Measurements from ENCODE around the gene SOHLH1.

SOHLH1 gene

DNA sequence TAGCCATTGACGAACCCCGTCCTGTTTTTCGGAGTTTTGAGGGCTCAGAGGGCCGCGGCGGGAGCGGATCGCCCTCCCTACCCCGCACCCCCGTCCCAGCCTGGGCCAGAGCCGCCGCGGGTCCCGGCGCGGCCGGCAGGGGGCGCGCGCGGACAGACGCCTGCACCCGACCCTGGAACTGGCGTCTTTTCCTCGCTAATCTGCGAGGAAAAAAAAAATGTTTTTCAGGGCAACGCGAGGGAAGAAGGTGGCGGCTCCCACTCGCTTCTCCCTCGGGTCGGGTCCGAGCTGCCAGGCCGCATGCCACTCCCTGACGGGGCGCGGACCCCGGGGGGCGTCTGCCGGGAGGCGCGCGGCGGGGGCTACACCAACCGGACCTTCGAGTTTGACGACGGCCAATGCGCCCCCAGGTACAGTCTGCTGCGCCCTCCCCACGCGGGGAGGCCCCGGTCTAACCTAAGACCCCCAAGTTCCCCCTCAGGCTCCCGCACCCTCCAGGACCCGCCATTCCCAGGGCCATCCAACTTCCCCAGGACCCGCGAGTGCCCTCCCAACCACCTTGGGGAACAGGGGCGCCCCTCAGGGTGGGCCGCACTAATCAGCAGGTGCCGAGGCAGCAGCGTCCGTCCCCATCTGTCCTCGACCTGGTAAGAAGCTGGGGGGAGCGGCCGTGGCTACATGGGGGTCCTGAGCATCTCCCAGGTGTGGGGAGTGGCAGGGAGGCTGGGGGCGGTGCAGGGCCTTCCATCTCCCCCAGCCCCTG lies 2.9 kb upstream of the SOHLH1 start, which contains the start of gene KCNT1:
Gene KCNT1, plus strand, starts transcription at position 227 of the 763 bp plus-strand sequence. Its CDS starts 74 bp downstream, at position 301.
- DNase-seq = peak; percentile 46

GRCh38 chr9:135701067-135701958 lies 2.0 kb upstream of the SOHLH1 start:
- peak; percentile 7 for DNase-seq

GRCh38 chr9:135700525-135700924 lies 1.2 kb upstream of the SOHLH1 start:
- DNase-seq = no peak

GRCh38 chr9:135698767-135699166 lies 514 bp downstream of the SOHLH1 start:
- no peak for DNase-seq

DNA sequence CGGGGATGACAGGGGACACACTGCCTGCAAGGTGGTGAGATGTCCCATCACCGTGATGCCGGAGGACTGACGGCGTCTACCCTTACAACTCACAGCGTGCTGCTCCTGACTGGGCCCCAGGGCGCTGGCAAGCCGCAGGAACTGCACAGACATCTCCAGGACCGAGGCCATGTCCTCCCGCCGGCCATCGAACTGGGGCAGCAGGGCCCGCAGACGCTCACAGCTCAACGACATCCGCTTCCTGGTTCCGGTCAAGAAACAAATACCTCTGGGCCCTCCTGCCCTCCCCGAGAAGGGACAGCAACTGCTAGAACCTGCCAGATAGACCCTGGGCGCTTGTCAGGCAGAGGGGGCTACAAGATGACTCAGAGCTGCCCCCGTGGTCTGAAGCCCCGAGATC lies 1.0 kb downstream of the SOHLH1 start:
- no peak for DNase-seq

DNA sequence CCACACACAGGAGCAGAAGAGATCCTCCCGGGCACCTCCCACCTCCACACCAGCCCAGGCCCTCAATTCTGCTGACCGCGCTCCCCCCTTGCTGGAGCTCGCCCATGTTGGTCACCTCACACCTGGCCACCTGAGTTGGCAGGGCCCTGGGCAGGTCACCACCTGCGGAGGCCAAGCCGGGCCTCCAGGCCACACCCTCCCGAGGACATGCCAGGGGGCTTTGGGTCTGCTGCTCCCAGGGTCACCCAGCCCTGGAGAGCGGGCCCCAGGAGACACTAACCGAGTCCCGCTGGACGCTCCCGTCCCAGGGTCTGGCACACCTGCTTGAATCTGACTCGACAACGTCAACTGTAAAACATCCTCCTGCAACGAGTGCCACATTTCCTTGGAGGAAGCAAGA lies 2.1 kb downstream of the SOHLH1 start:
- DNase-seq = no peak

DNA sequence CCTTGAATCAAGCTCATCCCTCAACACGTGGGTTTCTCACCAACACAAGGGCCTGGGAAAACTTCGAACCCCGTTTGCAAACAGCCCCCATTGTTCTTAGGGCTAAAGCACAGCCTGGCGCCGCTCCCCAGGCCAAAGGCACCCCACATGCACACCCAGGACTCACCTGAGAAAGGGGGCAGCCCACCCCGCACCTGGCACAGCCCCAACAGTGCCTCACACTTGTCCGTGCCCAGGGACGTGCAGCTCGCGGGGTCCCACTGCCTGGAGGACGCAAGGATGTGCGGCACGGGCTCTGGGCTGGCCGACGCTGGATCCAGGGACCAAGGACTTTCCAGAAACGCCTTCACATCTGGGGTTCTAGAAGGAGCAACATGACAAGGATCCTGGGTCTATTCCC lies 2.8 kb downstream of the SOHLH1 start:
- no peak for DNase-seq

GRCh38 chr9:135695642-135696041 lies 3.6 kb downstream of the SOHLH1 start:
- no peak for DNase-seq

DNA sequence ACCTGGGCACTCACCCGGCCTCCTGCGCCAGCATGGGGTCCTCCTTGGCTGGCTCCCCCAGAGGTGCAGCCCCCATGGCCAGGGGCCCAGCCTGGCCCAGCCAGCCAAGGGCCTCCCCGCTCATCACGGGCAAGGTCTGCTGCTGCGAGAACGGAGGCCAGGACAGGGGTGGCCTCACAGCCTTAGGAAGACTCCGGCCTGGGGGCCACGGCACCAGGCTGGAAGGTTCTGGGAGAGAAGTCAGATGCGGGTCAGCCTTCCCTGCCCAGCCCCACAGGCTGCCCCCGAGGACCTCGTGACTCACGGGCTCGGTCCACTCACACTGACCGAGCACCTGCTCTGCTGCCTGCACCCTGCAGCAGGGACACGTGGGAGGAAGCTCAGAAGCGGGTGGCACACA lies 4.2 kb downstream of the SOHLH1 start:
- DNase-seq = no peak

- DNase-seq = no peak
Observed at GRCh38 chr9:135694414-135694813, 4.9 kb downstream of the SOHLH1 start.

GRCh38 chr9:135693771-135694170 lies 5.5 kb downstream of the SOHLH1 start:
- DNase-seq = no peak

- DNase-seq = no peak
Observed at GRCh38 chr9:135693265-135693664, 6.0 kb downstream of the SOHLH1 start.

- no peak for DNase-seq
Observed at GRCh38 chr9:135692410-135692809, 6.9 kb downstream of the SOHLH1 start.

DNA sequence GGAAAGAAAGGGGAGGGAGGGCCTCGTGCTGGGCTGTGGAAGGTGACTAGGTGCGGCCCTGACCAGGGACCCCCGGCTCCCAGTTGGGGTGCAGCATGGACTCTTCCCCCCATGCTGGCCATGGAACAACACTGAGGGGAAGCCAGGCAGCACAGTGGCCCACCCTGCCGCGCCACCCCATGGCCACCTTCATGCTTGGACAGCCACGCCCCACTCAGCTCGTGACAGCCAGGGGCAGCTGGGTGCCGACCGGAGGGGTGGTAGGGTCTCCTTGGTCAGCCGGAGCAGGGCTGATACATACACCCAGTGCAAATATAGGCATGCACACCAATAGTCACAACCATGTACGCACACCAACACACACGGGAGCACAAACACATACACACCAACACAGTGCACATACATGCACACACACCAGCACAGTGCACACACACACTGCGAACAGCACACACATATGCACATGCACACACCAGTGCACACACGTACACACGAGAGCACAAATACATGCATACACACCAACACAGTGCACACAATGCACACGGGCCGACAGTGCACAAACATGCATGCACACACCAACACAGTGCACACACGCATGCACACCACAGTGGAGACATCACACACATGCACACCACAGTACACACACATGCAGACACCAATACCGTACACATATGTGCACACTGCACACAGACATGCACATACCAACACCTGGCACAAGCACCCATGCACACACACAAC lies 8.3 kb downstream of the SOHLH1 start:
- no peak for DNase-seq

- no peak for DNase-seq
Observed at GRCh38 chr9:135689011-135689410, 10.3 kb downstream of the SOHLH1 start.

GRCh38 chr9:135687216-135687615 lies 12.1 kb downstream of the SOHLH1 start:
- DNase-seq = no peak

GRCh38 chr9:135684691-135685090 lies 14.6 kb downstream of the SOHLH1 start:
- no peak for DNase-seq

- no peak for DNase-seq
Observed at GRCh38 chr9:135683401-135684034, 15.8 kb downstream of the SOHLH1 start.

- no peak for DNase-seq
Observed at GRCh38 chr9:135681161-135681560, 18.1 kb downstream of the SOHLH1 start.

GRCh38 chr9:135680056-135680455 lies 19.2 kb downstream of the SOHLH1 start:
- DNase-seq = no peak

DNA sequence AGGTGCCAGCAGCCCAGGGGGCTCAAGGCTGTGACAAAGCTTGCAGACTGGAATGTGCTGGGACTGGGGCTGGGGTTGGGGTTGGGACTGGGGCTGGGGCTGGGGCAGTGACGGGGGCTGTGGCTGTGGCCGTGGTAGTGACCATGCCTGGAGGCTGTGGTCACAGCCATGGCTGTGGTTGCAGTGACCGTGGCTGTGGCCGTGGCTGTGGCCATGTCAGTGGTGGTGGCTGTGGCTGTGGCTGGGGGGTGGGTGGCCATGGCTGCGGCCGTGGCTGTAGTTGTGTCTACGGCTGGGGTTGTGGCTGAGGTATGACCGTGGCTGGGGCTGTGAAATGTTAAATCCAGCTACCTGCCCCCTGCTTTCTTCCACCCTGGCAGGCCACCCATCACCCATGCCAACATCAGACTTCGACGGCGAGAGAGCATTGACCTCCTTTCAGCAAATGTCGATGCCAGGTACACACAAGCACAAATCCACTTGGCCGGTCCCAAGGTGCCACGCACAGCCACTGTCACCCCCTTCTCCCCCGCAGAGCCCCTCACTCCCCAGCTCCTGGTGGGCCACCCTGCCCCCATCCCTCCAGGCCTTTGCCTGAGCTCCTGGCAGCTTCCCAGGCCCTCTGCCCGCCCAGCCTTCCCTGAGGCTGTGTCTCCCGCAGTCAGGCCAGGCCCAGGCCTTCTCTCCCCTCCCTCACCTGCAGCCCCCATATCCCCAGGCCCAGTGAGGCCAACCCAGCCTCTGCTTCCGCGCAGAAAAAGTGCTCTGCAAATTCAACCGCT lies 20.9 kb downstream of the SOHLH1 start:
- DNase-seq = no peak

DNA sequence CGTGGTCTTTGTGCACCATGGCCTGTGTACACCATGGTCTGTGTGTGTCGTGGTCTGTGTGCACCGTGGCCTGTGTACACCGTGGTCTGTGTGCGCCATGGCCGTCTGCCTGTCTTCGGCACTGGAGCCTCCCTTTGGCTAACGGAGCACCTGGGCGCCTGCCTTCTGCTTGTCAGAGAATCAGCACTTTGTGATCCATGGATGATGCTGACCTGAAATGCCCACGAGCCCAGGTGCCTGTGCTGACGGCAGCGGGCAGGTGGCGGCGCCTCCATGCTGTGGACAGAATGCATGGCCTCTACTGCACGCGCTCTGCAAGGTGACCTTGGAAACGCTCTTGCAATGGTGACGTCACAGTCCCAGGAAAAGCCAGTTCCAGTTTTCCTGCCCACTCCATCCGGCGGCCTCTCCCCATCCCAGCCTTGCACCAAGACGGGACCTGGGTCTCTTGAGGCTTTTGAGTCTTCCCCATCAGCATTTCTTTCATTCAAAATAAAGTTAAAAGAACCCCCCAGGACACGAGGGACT lies 21.6 kb downstream of the SOHLH1 start:
- no peak for DNase-seq
